Ovary (tissue), 9 donors: ENCODE results near the gene GATAD2A. TPM values are rescaled to one million over a fixed set of nuclear protein-coding genes. Genes with fewer than 3 reads are reported as not detected.

ENCODE experiments used
- DNase-seq, 5 donors: peaks; one replicate each; pipeline ENCODE4 v3.0.0-alpha.2; 2019 to 2020
- H3K27ac ChIP-seq, 2 donors: fragments of 200-600 bp; one replicate each; pipeline versions ENCODE4 v1.5.1 to v1.8.0; 2019 to 2022
- H3K27me3 ChIP-seq: fragments of 200-600 bp; one replicate; pipeline ENCODE4 v1.8.0; 2022
- H3K36me3 ChIP-seq: fragments of 200-600 bp; sonication (generic); one replicate; pipeline ENCODE4 v1.5.1; 2019
- H3K4me1 ChIP-seq: one replicate; pipeline ENCODE4 v1.8.1; 2013; ENCODE audit warnings: mild to moderate bottlenecking, moderate library complexity; ENCODE audit not compliant: insufficient read depth
- H3K4me3 ChIP-seq: fragments of 200-600 bp; sonication (generic); one replicate; pipeline ENCODE4 v1.5.1; 2017
- H3K9me3 ChIP-seq, 2 donors: fragments of 200-600 bp in 1 of 2; sonication (generic) in 1 of 2; one replicate each; pipeline versions ENCODE4 v1.5.1 to v1.8.1; 2013 to 2019; ENCODE audit warnings: mild to moderate bottlenecking in 1 of 2, moderate library complexity in 1 of 2
- CTCF ChIP-seq, 3 donors: fragments of 450-650 bp in 2 of 3; fragments of 200-600 bp in 1 of 3; IDR thresholded peaks; one replicate each; pipeline versions ENCODE4 v1.5.1 to v1.8.0; 2016 to 2022; ENCODE audit warnings: antibody characterized with exemption in 3 of 3, mild to moderate bottlenecking in 1 of 3
- EP300 ChIP-seq: sonication (generic); formaldehyde crosslinking; IDR thresholded peaks from one replicate; pipeline ENCODE4 v1.6.1; 2017; ENCODE audit warnings: antibody characterized with exemption
- POLR2A ChIP-seq: fragments of 450-650 bp; IDR thresholded peaks from one replicate; pipeline ENCODE4 v1.6.1; 2017; ENCODE audit warnings: antibody characterized with exemption, mild to moderate bottlenecking, moderate library complexity
- WGBS, 3 donors: extraction: QIAGEN DNeasy Blood & Tissue Kit in 1 of 3; methylation state at CpG; one replicate each; pipeline versions ENCODE4 v1.1.5 to v1.1.7; 2013 to 2017; 5-methylcytosine and 5-hydroxymethylcytosine counted together
- intact Hi-C, 4 donors: fragments of 100-400 bp; cut with DNase I; formaldehyde crosslinking; loops; one replicate each; pipeline versions ENCODE4 v1.11.0 to v1.15.1; 2022 to 2023
- microRNA counts: library from miRNA; unstranded; fragments of <30 nt; microRNA quantifications from one replicate; lab custom pipeline; 2016
- microRNA-seq, 3 donors: library from miRNA; unstranded; fragments of <30 nt; microRNA quantifications; one replicate each; pipeline versions ENCODE4 to v1.2.0, GENCODE V29; 2019 to 2020
- polyA plus RNA-seq, 2 donors: library from polyadenylated mRNA; stranded (reverse); fragments of 200-250 nt in 1 of 2; fragments of 350-450 nt in 1 of 2; fragmentation: Illumina TruSeq in 1 of 2; extraction: RNeasy Lipid Tissue Mini Kit (QIAGEN cat#74804) in 1 of 2; gene quantifications; one replicate each; pipeline ENCODE4 v1.2.3, GENCODE V29; 2013 to 2014
- small RNA-seq: library from RNA; depleted of rRNA; stranded (forward); fragments of <200 nt; gene quantifications from one replicate; pipeline ENCODE3, GENCODE V24; 2016
- total RNA-seq, 7 donors: library from RNA; depleted of rRNA in 2 of 7; stranded (reverse); fragments of >200 nt in 2 of 7; fragmentation: NEBNext Ultra II Directional in 3 of 7; extraction: Animal tissue kit (Norgen Biotek cat#: 25700) in 3 of 7; gene quantifications; one replicate each; pipeline versions ENCODE4 v1.1.0 to v1.2.4, GENCODE V29; 2016 to 2023
- donor health status: DM: no; HTN: no; CAD: no; lungs with moderate emphysema.
- donor health status: DM: no; HTN: no; CAD: no.
- donor health status: Bipolar disorder and iron deficiency.
- donor health status: DM: yes; HTN: yes; CAD: no.
- donor health status: DM: no; HTN: no; CAD: no.
- donor health status: DM: yes; HTN: yes; CAD: no.

The GATAD2A gene
- total and polyA plus RNA-seq, 9 donors, result 10.7 to 83.0 (median 52.2) TPM

- no peak for TF ChIP-seq EP300
- no peak for TF ChIP-seq CTCF (IDR thresholded peaks at IDR 0.05)
- no peak for TF ChIP-seq POLR2A
- no peaks in the 10 kb centered on the region for H3K36me3 ChIP-seq
- 83 to 91% (median 89%) methylated on average over 10 of the region's 10 CpGs for WGBS, 3 donors
- intact Hi-C loops, result no loop called here
- H3K9me3 ChIP-seq, result no peaks in the 10 kb centered on the region
- DNase-seq, result no peak
- no peak overlapping the region for H3K27ac ChIP-seq
- H3K4me1 ChIP-seq, result no peaks in the 10 kb centered on the region
- H3K27me3 ChIP-seq, result no peaks in the 10 kb centered on the region
- H3K4me3 ChIP-seq, result no peak overlapping the region
These were observed 148.2 kb downstream of the GATAD2A start for GRCh38 chr19:19553670-19554069.

GRCh38 chr19:19554074-19555023 lies 148.9 kb downstream of the GATAD2A start:
- TF ChIP-seq POLR2A (no peak), EP300 (no peak), CTCF (IDR thresholded peaks at IDR 0.05) (peak in 2 of 3 donors; percentile 15 to 26)
- H3K4me1 ChIP-seq, result no peaks in the 10 kb centered on the region
- 66% methylated on average over 34 of the region's 34 CpGs for WGBS, 3 donors
- H3K36me3 ChIP-seq, result no peaks in the 10 kb centered on the region
- intact Hi-C loops, result no loop called here
- H3K4me3 ChIP-seq, result no peak overlapping the region
- no peaks in the 10 kb centered on the region for H3K9me3 ChIP-seq
- no peak for DNase-seq
- no peaks in the 10 kb centered on the region for H3K27me3 ChIP-seq
- no peak overlapping the region for H3K27ac ChIP-seq

- intact Hi-C loops, result no loop called here
- no peaks in the 10 kb centered on the region for H3K27me3 ChIP-seq
- no peaks in the 10 kb centered on the region for H3K4me1 ChIP-seq
- TF ChIP-seq POLR2A, result no peak
- TF ChIP-seq EP300, result no peak
- no peak for TF ChIP-seq CTCF (IDR thresholded peaks at IDR 0.05)
- no peaks in the 10 kb centered on the region for H3K9me3 ChIP-seq
- WGBS, 3 donors, result 78 to 88% (median 83%) methylated on average over 15 of the region's 15 CpGs
- DNase-seq, result no peak
- no peaks in the 10 kb centered on the region for H3K36me3 ChIP-seq
- H3K27ac ChIP-seq, result no peak overlapping the region
- H3K4me3 ChIP-seq, result no peak overlapping the region
These were observed 152.6 kb downstream of the GATAD2A start for GRCh38 chr19:19558055-19558454.

MicroRNA genes within 50 kb of the gene (microRNA counts, 767-probe panel; counts per million panel counts)
- microRNA hsa-miR-640 (lab: Ali Mortazavi, UCI), result 530 counts per million, percentile 78 among the panel's probes with 10 or more counts

Small RNAs within 50 kb of the gene (microRNA-seq; reads per million reads assigned to microRNA genes)
- 0 reads per million in 3 donors for gene MIR640

Small RNAs within 50 kb of the gene (small RNA-seq; reads per million reads assigned to genes)
- gene MIR640, result not detected

Other genes with a start within 250 kb of the GATAD2A start
- 1 to 10 TPM in 4 of 7 donors, under 1 TPM in 2, not detected in 1; 0.46 to 3.6 (median 2.1) TPM for gene MEF2B, start 235.4 kb upstream of the GATAD2A start, total RNA-seq
- gene MEF2B, start 235.4 kb upstream of the GATAD2A start, polyA plus RNA-seq, result 1 to 10 TPM in 1 of 2 donors, under 1 TPM in 1; 0.35 to 1.1 TPM
- gene BORCS8, start 213.5 kb upstream of the GATAD2A start, total RNA-seq, result 10 to 100 TPM in 6 of 7 donors, 1 to 10 TPM in 1; 5.4 to 19.0 (median 16.6) TPM
- gene BORCS8, start 213.5 kb upstream of the GATAD2A start, polyA plus RNA-seq, result 10 to 100 TPM in 1 of 2 donors, 1 to 10 TPM in 1; 5.7 to 13.1 TPM
- 10 to 100 TPM; 40.4 to 67.2 (median 58.4) TPM for gene RFXANK, start 213.4 kb upstream of the GATAD2A start, total RNA-seq
- 10 to 100 TPM in 1 of 2 donors, 1 to 10 TPM in 1; 9.7 to 59.2 TPM for gene RFXANK, start 213.4 kb upstream of the GATAD2A start, polyA plus RNA-seq
- 10 to 100 TPM; 12.5 to 24.4 (median 14.9) TPM for gene NR2C2AP, start 202.3 kb upstream of the GATAD2A start, total RNA-seq
- 10 to 100 TPM in 1 of 2 donors, 1 to 10 TPM in 1; 8.8 to 27.2 TPM for gene NR2C2AP, start 202.3 kb upstream of the GATAD2A start, polyA plus RNA-seq
- not detected for gene NCAN, start 193.7 kb upstream of the GATAD2A start, total RNA-seq
- gene NCAN, start 193.7 kb upstream of the GATAD2A start, polyA plus RNA-seq, result not detected
- gene TM6SF2, start 132.4 kb upstream of the GATAD2A start, total RNA-seq, result 1 to 10 TPM in 1 of 7 donors, under 1 TPM in 2, not detected in 4; 0.25 to 3.7 (median 0.31) TPM
- gene TM6SF2, start 132.4 kb upstream of the GATAD2A start, polyA plus RNA-seq, result under 1 TPM in 1 of 2 donors, not detected in 1; 0.19 TPM
- gene SUGP1, start 85.2 kb upstream of the GATAD2A start, total RNA-seq, result 10 to 100 TPM; 14.7 to 42.9 (median 37.3) TPM
- 10 to 100 TPM; 27.6 to 29.0 TPM for gene SUGP1, start 85.2 kb upstream of the GATAD2A start, polyA plus RNA-seq
- 10 to 100 TPM; 48.3 to 77.0 (median 61.7) TPM for gene MAU2, start 84.8 kb upstream of the GATAD2A start, total RNA-seq
- gene MAU2, start 84.8 kb upstream of the GATAD2A start, polyA plus RNA-seq, result 10 to 100 TPM; 12.4 to 33.2 TPM
- gene TSSK6, start 109.9 kb downstream of the GATAD2A start, total RNA-seq, result 1 to 10 TPM in 3 of 7 donors, under 1 TPM in 4; 0.76 to 1.8 (median 0.95) TPM
- gene TSSK6, start 109.9 kb downstream of the GATAD2A start, polyA plus RNA-seq, result 1 to 10 TPM in 1 of 2 donors, not detected in 1; 2.5 TPM
- 100 to 1,000 TPM in 6 of 7 donors, 10 to 100 TPM in 1; 46.5 to 291 (median 212) TPM for gene NDUFA13, start 110.5 kb downstream of the GATAD2A start, total RNA-seq
- 100 to 1,000 TPM in 1 of 2 donors, 10 to 100 TPM in 1; 33.5 to 202 TPM for gene NDUFA13, start 110.5 kb downstream of the GATAD2A start, polyA plus RNA-seq
- gene YJEFN3, start 123.2 kb downstream of the GATAD2A start, total RNA-seq, result 1 to 10 TPM; 2.0 to 5.0 (median 3.5) TPM
- gene YJEFN3, start 123.2 kb downstream of the GATAD2A start, polyA plus RNA-seq, result 1 to 10 TPM; 2.9 TPM
- gene CILP2, start 132.6 kb downstream of the GATAD2A start, total RNA-seq, result 1 to 10 TPM in 4 of 7 donors, under 1 TPM in 3; 0.48 to 9.7 (median 1.1) TPM
- 1 to 10 TPM in 1 of 2 donors, under 1 TPM in 1; 0.28 to 1.0 TPM for gene CILP2, start 132.6 kb downstream of the GATAD2A start, polyA plus RNA-seq
- 1 to 10 TPM; 1.9 to 4.4 (median 3.2) TPM for gene PBX4, start 213.0 kb downstream of the GATAD2A start, total RNA-seq
- gene PBX4, start 213.0 kb downstream of the GATAD2A start, polyA plus RNA-seq, result 1 to 10 TPM in 1 of 2 donors, under 1 TPM in 1; 0.73 to 4.1 TPM
- 10 to 100 TPM in 1 of 7 donors, 1 to 10 TPM in 6; 4.5 to 17.0 (median 7.3) TPM for gene LPAR2, start 222.5 kb downstream of the GATAD2A start, total RNA-seq
- gene LPAR2, start 222.5 kb downstream of the GATAD2A start, polyA plus RNA-seq, result 1 to 10 TPM; 3.2 to 7.9 TPM
- gene GMIP, start 238.0 kb downstream of the GATAD2A start, total RNA-seq, result 1 to 10 TPM; 3.9 to 6.9 (median 5.2) TPM
- 1 to 10 TPM; 3.3 to 3.8 TPM for gene GMIP, start 238.0 kb downstream of the GATAD2A start, polyA plus RNA-seq